ENCODE measurements around the gene CFAP61. TPM values are rescaled to one million over a fixed set of nuclear protein-coding genes. Genes with fewer than 3 reads are reported as not detected.

The CFAP61 gene
- total and polyA plus RNA-seq, 2 experiments from 2014 or later: 0.21 TPM; not detected in 1

DNA sequence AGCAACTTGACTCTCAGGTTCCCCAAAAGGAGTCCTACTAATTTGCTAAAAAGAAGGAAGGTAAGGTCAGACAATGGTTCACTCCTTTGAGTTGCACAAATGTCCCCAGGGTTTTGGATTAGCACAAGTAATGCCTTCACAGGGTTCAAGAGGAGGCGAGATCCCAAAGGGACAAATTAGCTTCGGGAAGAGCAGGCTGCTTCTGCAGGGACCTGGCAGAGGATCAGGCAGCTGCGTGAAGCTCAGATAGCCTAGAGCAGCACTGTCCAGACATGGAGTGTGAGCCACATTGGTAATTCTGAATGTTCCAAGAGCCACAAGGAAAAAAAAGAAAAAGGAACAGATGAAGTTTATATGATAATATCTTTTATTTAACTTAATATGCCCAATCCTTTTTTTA is 115.4 kb downstream of the CFAP61 start (continued):
- no peak for TF ChIP-seq NANOG (IDR thresholded peaks at IDR 0.05; ENCODE audit: borderline replicate concordance)
- TF ChIP-seq ZNF114 (CRISPR knock-in tag; IDR thresholded peaks at IDR 0.05): no peak
- TF ChIP-seq EZH2phosphoT487 (IDR thresholded peaks at IDR 0.05; ENCODE audit: unreplicated experiment): no peak
- TF ChIP-seq STAT1 (IDR thresholded peaks at IDR 0.05; ENCODE audit: unreplicated experiment): no peak

DNA sequence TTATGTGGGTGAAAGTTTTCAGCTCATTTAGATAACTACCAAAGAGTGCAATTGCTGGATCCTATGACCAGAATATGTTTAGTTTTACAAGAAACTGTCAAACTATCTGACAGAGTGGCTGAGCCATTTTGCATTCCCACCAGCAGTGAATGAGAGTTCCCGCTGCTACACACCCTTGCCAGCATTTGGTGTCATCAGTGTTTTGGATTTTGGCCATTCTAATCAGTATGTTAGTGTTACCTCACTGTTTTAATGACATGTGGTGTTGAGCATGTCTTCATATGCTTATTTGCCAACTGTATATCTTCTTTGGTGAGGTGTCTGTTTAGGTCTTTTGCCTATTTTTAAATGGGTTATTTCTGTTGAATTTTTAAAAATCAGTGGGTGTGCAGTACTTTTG is 120.9 kb downstream of the CFAP61 start:
- H3K36me3 ChIP-seq (ENCODE audit: insufficient read depth): no peaks in the 10 kb centered on the region
- H3K4me1 ChIP-seq (ENCODE audit: insufficient read depth): no peaks in the 10 kb centered on the region
- no peak overlapping the region for H3K4me2 ChIP-seq
- no peaks in the 10 kb centered on the region for H3K27me3 ChIP-seq (ENCODE audit: insufficient read depth)
- ATAC-seq (no peak), DNase-seq (ENCODE audit: low spot score) (no peak)
- Mint-ChIP-seq H3K4me3 (no peak overlapping the region), H3K27me3 (ENCODE audit: insufficient read depth, low read depth, poor library complexity) (no peaks in the 10 kb centered on the region), H3K4me1 (no peaks in the 10 kb centered on the region), H3K9me3 (peaks cover 9% of the 10 kb centered on the region), H3K36me3 (ENCODE audit: low read depth) (no peaks in the 10 kb centered on the region; the same call in 2 of the 3 replicates), H3K27ac (no peak overlapping the region)
- H4K20me1 ChIP-seq (replicated peaks; ENCODE audit: insufficient read depth): no peaks in the 10 kb centered on the region
- no peaks in the 10 kb centered on the region for H3K79me2 ChIP-seq (replicated peaks; ENCODE audit: insufficient read depth)
- no peak overlapping the region for H3K27ac ChIP-seq (ENCODE audit: low read depth)
- no peak overlapping the region for H3K4me3 ChIP-seq
- H2AFZ ChIP-seq: no peak overlapping the region
- H3F3A ChIP-seq (replicated peaks; ENCODE audit: low read depth): no peaks in the 10 kb centered on the region
- no peaks in the 10 kb centered on the region for H3K9me2 ChIP-seq (ENCODE audit: insufficient read depth)
- TF ChIP-seq ETS1 (IDR thresholded peaks at IDR 0.05) (no peak), POLR2AphosphoS5 (IDR thresholded peaks at IDR 0.05; ENCODE audit: low read depth) (no peak), ZNF462 (CRISPR knock-in tag; IDR thresholded peaks at IDR 0.05) (no peak), CREB1 (CRISPR knock-in tag; IDR thresholded peaks at IDR 0.05; ENCODE audit: low read depth) (no peak), EZH2 (IDR thresholded peaks at IDR 0.05; ENCODE audit: low read depth, unreplicated experiment) (no peak), STAT1 (IDR thresholded peaks at IDR 0.05; ENCODE audit: unreplicated experiment) (no peak), JUNB (IDR thresholded peaks at IDR 0.05; ENCODE audit: unreplicated experiment) (no peak), ZNF114 (CRISPR knock-in tag; IDR thresholded peaks at IDR 0.05) (no peak), ZNF331 (CRISPR knock-in tag; IDR thresholded peaks at IDR 0.05; ENCODE audit: low read depth) (no peak), EZH2phosphoT487 (IDR thresholded peaks at IDR 0.05; ENCODE audit: unreplicated experiment) (no peak), REST (IDR thresholded peaks at IDR 0.05; ENCODE audit: unreplicated experiment) (no peak), NANOG (IDR thresholded peaks at IDR 0.05; ENCODE audit: borderline replicate concordance) (no peak)
- TF ChIP-seq, protein P1, sequence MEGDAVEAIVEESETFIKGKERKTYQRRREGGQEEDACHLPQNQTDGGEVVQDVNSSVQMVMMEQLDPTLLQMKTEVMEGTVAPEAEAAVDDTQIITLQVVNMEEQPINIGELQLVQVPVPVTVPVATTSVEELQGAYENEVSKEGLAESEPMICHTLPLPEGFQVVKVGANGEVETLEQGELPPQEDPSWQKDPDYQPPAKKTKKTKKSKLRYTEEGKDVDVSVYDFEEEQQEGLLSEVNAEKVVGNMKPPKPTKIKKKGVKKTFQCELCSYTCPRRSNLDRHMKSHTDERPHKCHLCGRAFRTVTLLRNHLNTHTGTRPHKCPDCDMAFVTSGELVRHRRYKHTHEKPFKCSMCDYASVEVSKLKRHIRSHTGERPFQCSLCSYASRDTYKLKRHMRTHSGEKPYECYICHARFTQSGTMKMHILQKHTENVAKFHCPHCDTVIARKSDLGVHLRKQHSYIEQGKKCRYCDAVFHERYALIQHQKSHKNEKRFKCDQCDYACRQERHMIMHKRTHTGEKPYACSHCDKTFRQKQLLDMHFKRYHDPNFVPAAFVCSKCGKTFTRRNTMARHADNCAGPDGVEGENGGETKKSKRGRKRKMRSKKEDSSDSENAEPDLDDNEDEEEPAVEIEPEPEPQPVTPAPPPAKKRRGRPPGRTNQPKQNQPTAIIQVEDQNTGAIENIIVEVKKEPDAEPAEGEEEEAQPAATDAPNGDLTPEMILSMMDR (conservative IDR thresholded peaks at IDR 0.05; ENCODE audit: low read depth in 2 of 2): no peak

Measured in GM23338 (cell line).